Vagina (tissue), 2 donors: ENCODE results near the gene AP2A1. TPM values are rescaled to one million over a fixed set of nuclear protein-coding genes. Genes with fewer than 3 reads are reported as not detected.

ENCODE experiments used
- DNase-seq, 2 donors: peaks; one replicate each; pipeline ENCODE4 v3.0.0-alpha.2; 2017; ENCODE audit errors: extremely low spot score in 2 of 2
- H3K27ac ChIP-seq: fragments of 200-600 bp; sonication (generic); one replicate; pipeline ENCODE4 v1.5.1; 2019
- H3K27me3 ChIP-seq: fragments of 200-600 bp; sonication (generic); one replicate; pipeline ENCODE4 v1.5.1; 2019
- H3K36me3 ChIP-seq, 2 donors: fragments of 200-600 bp; sonication (generic); one replicate each; pipeline ENCODE4 v1.5.1; 2017 to 2019
- H3K4me1 ChIP-seq: fragments of 200-600 bp; sonication (generic); one replicate; pipeline ENCODE4 v1.5.1; 2019
- H3K4me3 ChIP-seq, 2 donors: fragments of 200-600 bp; sonication (generic); 1 replicate in 1 of 2; 2 replicates in 1 of 2; pipeline ENCODE4 v1.5.1; 2016 to 2019
- H3K9me3 ChIP-seq: fragments of 200-600 bp; sonication (generic); one replicate; pipeline ENCODE4 v1.5.1; 2019
- POLR2A ChIP-seq, 2 donors: fragments of 450-650 bp; IDR thresholded peaks; one replicate each; pipeline ENCODE4 v1.6.1; 2017; ENCODE audit warnings: antibody characterized with exemption in 2 of 2, mild to moderate bottlenecking in 2 of 2, moderate library complexity in 2 of 2
- POLR2AphosphoS5 ChIP-seq, 2 donors: sonication (generic); formaldehyde crosslinking; IDR thresholded peaks; one replicate each; pipeline ENCODE4 v1.9.0; 2017; ENCODE audit warnings: antibody characterized with exemption in 2 of 2, mild to moderate bottlenecking in 2 of 2, low read depth in 1 of 2; ENCODE audit not compliant: insufficient read depth in 1 of 2
- intact Hi-C: fragments of 100-400 bp; cut with DNase I; formaldehyde crosslinking; loops from one replicate; pipeline ENCODE4 v1.15.1; 2023
- total RNA-seq: library from RNA; depleted of rRNA; stranded (reverse); fragments of >200 nt; gene quantifications from one replicate; pipeline ENCODE4 v1.2.3, GENCODE V29; 2016
- TF ChIP-seq, protein P1 (sequence below), 3 experiments: fragments of 450-650 bp in 2 of 3; fragments of 200-600 bp in 1 of 3; sonication (generic) in 1 of 3; IDR thresholded peaks; one replicate each; pipeline ENCODE4 v1.5.1; 2017 to 2019; ENCODE audit warnings: antibody characterized with exemption in 3 of 3, mild to moderate bottlenecking in 2 of 3, moderate library complexity in 2 of 3

Gene AP2A1
- total RNA-seq, 1 donor from 2014 or later: 80.8 TPM

DNA sequence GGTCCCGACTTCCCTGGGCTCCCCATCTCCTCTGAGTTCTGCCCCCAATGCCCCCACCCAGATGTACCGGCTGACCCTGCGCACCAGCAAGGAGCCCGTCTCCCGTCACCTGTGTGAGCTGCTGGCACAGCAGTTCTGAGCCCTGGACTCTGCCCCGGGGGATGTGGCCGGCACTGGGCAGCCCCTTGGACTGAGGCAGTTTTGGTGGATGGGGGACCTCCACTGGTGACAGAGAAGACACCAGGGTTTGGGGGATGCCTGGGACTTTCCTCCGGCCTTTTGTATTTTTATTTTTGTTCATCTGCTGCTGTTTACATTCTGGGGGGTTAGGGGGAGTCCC lies 39.8 kb downstream of the AP2A1 start:
- Histone ChIP-seq H3K27ac (no peak overlapping the region), H3K4me3 (no peak overlapping the region), H3K36me3 (peaks cover 0 to 30% of the 10 kb centered on the region in 2 donors), H3K9me3 (no peaks in the 10 kb centered on the region), H3K4me1 (peaks cover 31% of the 10 kb centered on the region), H3K27me3 (no peaks in the 10 kb centered on the region)
- TF ChIP-seq, protein P1, sequence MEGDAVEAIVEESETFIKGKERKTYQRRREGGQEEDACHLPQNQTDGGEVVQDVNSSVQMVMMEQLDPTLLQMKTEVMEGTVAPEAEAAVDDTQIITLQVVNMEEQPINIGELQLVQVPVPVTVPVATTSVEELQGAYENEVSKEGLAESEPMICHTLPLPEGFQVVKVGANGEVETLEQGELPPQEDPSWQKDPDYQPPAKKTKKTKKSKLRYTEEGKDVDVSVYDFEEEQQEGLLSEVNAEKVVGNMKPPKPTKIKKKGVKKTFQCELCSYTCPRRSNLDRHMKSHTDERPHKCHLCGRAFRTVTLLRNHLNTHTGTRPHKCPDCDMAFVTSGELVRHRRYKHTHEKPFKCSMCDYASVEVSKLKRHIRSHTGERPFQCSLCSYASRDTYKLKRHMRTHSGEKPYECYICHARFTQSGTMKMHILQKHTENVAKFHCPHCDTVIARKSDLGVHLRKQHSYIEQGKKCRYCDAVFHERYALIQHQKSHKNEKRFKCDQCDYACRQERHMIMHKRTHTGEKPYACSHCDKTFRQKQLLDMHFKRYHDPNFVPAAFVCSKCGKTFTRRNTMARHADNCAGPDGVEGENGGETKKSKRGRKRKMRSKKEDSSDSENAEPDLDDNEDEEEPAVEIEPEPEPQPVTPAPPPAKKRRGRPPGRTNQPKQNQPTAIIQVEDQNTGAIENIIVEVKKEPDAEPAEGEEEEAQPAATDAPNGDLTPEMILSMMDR (IDR thresholded peaks at IDR 0.05): no peak
- TF ChIP-seq POLR2AphosphoS5 (IDR thresholded peaks at IDR 0.05; ENCODE audit: insufficient read depth in 1 of 2, low read depth in 1 of 2): no peak
- no peak for TF ChIP-seq POLR2A (IDR thresholded peaks at IDR 0.05)
- intact Hi-C loops: loop anchor here (5.0 kb wide), 1 partner anchor 39 kb away; the partner anchor contains the start of gene AP2A1
- DNase-seq: no peak

DNA sequence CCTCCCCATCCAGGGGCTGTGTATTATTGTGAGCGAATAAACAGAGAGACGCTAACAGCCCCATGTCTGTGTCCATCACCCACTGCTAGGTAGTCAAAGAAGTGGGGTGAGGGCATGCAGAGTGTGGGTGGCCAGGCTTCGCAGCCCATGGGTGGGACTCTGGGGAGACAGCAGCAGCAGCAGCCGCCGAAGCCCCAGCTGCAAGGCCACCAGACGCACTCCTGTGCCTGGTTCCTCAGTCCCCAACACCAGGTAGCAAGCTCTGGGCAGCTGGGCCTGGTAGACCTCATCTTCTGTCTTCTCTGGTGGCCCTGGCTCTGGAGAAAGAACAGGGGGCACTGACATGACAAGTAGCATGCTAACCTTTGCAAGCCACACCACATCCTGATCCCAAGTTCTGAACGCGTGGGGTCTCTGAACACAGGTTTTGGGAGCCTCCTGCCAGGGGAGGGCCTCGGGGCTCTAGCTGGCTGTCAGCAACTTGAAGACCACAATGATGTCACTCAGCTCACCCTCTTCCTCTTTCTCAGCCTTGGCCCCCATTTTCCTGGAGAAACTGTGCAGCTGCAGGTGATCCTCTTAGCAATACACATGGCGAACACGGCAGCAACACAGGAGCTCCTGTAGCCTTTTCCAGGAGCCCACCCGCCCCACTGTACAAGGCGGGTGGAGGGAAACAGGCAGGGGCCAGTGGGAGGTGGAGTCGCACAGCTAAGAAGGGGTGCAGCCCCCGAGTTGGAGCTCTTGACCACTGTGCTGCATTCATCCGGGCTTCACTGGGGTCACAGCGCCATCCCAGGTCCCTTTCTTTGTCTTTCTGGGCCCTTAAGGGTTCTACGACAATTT lies 40.5 kb downstream of the AP2A1 start:
- TF ChIP-seq POLR2A (IDR thresholded peaks at IDR 0.05) (no peak), POLR2AphosphoS5 (IDR thresholded peaks at IDR 0.05; ENCODE audit: insufficient read depth in 1 of 2, low read depth in 1 of 2) (no peak)
- TF ChIP-seq, protein P1 (IDR thresholded peaks at IDR 0.05): no peak
- Histone ChIP-seq H3K4me1 (peaks cover 27% of the 10 kb centered on the region), H3K4me3 (no peak overlapping the region), H3K9me3 (no peaks in the 10 kb centered on the region), H3K36me3 (peaks cover 0 to 30% of the 10 kb centered on the region in 2 donors), H3K27ac (no peak overlapping the region), H3K27me3 (no peaks in the 10 kb centered on the region)
- DNase-seq: no peak
- intact Hi-C loops: loop anchor here (5.0 kb wide), 1 partner anchor 40 kb away; the partner anchor contains the start of gene AP2A1

DNA sequence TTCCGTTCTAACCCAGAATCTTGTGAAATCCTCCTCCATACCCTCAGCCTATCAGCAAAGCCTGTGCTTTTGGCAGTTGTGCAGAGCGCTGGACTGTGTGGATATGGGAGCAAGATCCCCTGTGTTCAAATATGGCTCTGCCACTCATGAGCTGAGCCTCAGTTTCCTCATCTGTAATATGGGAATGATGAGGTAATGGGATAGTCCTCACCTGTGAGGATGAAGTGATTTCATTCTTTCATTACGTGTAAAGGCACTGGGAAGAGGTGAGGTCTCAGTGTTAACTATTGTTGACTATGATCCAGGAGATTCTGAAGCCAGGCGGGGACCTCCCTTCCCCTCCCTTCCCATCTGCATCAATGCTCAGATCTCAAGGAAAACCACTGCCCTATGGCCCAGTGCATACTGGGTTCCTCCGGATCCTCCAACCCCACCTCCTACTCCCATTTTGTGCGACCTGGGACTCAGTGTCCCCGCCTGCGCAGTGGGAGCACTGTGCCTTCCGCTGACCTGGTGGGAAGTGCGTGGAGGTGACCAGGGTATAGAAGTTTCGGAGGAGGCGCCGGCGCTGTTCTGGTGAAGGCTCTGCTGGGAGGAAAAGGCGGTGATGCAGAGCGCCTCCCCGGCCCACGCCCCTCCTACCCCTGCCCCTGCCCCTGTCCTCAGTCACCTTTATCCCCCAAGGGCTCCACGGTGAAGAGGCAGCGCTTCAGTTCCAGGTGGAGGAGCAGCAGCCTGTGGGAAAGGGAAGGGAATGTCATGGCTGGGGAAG lies 41.3 kb downstream of the AP2A1 start:
- H3K27ac ChIP-seq: peak overlapping the region; percentile 90
- intact Hi-C loops: loop anchor here (5.0 kb wide), 1 partner anchor 41 kb away; the partner anchor contains the start of gene AP2A1

DNA sequence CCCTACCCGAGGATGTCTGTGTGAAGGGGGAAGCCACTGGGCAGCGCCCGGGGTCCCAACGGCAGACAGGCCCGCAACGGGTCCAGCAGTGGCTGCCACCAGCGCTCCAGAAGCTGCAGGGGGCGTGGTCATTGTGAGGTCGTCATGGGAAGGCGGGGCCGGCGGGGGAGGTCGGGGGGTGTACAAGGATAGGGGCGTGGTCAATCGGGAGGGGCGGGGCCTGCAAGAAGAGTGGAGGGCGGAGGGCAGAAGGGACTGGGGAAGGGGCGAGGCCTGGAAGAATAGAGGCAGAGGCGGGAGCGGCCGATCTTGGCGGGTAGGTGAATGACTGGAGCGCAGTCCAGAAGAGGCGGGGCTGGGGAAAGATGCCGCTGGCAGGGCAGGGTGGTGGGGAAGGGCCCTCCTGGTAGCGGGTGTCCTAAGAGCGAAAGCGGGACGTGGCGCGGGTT lies 41.9 kb downstream of the AP2A1 start:
- H3K9me3 ChIP-seq: no peaks in the 10 kb centered on the region
- H3K27me3 ChIP-seq: no peaks in the 10 kb centered on the region
- TF ChIP-seq POLR2AphosphoS5 (IDR thresholded peaks at IDR 0.05; ENCODE audit: insufficient read depth in 1 of 2, low read depth in 1 of 2) (peak in 1 of 2 donors; percentile 93), POLR2A (IDR thresholded peaks at IDR 0.05) (peak in 1 of 2 donors; percentile 47)
- TF ChIP-seq, protein P1 (IDR thresholded peaks at IDR 0.05): no peak
- peak overlapping the region; percentile 90 for H3K27ac ChIP-seq
- intact Hi-C loops: loop anchor here (5.0 kb wide), 1 partner anchor 41 kb away; the partner anchor contains the start of gene AP2A1
- peaks cover 0 to 18% of the 10 kb centered on the region in 2 donors for H3K36me3 ChIP-seq
- DNase-seq: no peak
- peak overlapping the region; percentile 66 to 92 for H3K4me3 ChIP-seq
- H3K4me1 ChIP-seq: peaks cover 31% of the 10 kb centered on the region

More for the DNA sequence above, 41.3 kb downstream of the AP2A1 start:
- Histone ChIP-seq H3K36me3 (peaks cover 0 to 25% of the 10 kb centered on the region in 2 donors), H3K4me1 (peaks cover 30% of the 10 kb centered on the region), H3K9me3 (no peaks in the 10 kb centered on the region), H3K27me3 (no peaks in the 10 kb centered on the region), H3K4me3 (peak overlapping the region; percentile 66 to 92)
- no peak for DNase-seq
- TF ChIP-seq POLR2AphosphoS5 (IDR thresholded peaks at IDR 0.05; ENCODE audit: insufficient read depth in 1 of 2, low read depth in 1 of 2) (no peak), POLR2A (IDR thresholded peaks at IDR 0.05) (no peak)
- TF ChIP-seq, protein P1 (IDR thresholded peaks at IDR 0.05): no peak
